ENCODE measurements around the gene EXD3. TPM values are rescaled to one million over a fixed set of nuclear protein-coding genes. Genes with fewer than 3 reads are reported as not detected.

Gene EXD3
- total and polyA plus RNA-seq, 2 of the 13 experiments (the other 11 are each of a cell fraction or from before 2014, with no cell fraction given) = 2.7 to 4.8 TPM

DNA sequence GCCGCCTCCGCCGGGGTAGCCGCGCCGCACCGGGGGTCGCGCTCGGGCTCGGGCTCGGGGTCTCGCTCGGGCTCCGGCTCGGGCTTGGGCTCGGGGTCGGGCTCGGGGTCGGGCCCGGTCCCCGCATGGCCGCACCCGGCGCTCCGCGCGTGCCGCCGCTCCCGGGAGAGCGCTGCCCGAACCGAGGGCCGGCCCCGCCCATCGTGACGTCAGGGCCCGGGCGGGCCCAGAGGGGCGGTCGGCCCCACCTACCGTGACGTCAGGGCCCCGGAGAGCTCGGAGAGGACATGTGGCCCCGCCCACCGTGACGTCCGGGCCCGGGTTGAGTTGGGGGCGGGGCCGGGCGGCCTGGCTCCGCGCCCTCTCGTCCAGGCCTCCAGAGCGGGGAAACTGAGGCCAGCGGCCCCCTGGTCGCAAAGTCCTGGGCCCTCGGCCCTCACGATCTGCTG, 36.2 kb upstream of the EXD3 start, which contains the start of gene NSMF (continued):
- 0 out of 2 replicates have a peak, but pooled peaks have one; percentile 38 for TF ChIP-seq TAF1 (CRISPR knock-in tag; IDR thresholded peaks at IDR 0.05)
- no peak for TF ChIP-seq MAZ (IDR thresholded peaks at IDR 0.05; ENCODE audit: borderline replicate concordance, low read depth, low read length)
- TF ChIP-seq MAZ (CRISPR knock-in tag; IDR thresholded peaks at IDR 0.05; ENCODE audit: low read depth) = peak; percentile 61; the same call in 1 of the 2 replicates
- TF ChIP-seq, protein P1, sequence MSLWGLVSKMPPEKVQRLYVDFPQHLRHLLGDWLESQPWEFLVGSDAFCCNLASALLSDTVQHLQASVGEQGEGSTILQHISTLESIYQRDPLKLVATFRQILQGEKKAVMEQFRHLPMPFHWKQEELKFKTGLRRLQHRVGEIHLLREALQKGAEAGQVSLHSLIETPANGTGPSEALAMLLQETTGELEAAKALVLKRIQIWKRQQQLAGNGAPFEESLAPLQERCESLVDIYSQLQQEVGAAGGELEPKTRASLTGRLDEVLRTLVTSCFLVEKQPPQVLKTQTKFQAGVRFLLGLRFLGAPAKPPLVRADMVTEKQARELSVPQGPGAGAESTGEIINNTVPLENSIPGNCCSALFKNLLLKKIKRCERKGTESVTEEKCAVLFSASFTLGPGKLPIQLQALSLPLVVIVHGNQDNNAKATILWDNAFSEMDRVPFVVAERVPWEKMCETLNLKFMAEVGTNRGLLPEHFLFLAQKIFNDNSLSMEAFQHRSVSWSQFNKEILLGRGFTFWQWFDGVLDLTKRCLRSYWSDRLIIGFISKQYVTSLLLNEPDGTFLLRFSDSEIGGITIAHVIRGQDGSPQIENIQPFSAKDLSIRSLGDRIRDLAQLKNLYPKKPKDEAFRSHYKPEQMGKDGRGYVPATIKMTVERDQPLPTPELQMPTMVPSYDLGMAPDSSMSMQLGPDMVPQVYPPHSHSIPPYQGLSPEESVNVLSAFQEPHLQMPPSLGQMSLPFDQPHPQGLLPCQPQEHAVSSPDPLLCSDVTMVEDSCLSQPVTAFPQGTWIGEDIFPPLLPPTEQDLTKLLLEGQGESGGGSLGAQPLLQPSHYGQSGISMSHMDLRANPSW (CRISPR knock-in tag; IDR thresholded peaks at IDR 0.05; ENCODE audit: borderline replicate concordance) = no peak
- no peak for TF ChIP-seq ADNP (CRISPR knock-in tag; IDR thresholded peaks at IDR 0.05)
- no peak for TF ChIP-seq FOXA3 (CRISPR knock-in tag; IDR thresholded peaks at IDR 0.05)
- TF ChIP-seq ZNF260 (CRISPR knock-in tag; IDR thresholded peaks at IDR 0.05; ENCODE audit: borderline replicate concordance, low read depth) = no peak
- TF ChIP-seq, protein P2, sequence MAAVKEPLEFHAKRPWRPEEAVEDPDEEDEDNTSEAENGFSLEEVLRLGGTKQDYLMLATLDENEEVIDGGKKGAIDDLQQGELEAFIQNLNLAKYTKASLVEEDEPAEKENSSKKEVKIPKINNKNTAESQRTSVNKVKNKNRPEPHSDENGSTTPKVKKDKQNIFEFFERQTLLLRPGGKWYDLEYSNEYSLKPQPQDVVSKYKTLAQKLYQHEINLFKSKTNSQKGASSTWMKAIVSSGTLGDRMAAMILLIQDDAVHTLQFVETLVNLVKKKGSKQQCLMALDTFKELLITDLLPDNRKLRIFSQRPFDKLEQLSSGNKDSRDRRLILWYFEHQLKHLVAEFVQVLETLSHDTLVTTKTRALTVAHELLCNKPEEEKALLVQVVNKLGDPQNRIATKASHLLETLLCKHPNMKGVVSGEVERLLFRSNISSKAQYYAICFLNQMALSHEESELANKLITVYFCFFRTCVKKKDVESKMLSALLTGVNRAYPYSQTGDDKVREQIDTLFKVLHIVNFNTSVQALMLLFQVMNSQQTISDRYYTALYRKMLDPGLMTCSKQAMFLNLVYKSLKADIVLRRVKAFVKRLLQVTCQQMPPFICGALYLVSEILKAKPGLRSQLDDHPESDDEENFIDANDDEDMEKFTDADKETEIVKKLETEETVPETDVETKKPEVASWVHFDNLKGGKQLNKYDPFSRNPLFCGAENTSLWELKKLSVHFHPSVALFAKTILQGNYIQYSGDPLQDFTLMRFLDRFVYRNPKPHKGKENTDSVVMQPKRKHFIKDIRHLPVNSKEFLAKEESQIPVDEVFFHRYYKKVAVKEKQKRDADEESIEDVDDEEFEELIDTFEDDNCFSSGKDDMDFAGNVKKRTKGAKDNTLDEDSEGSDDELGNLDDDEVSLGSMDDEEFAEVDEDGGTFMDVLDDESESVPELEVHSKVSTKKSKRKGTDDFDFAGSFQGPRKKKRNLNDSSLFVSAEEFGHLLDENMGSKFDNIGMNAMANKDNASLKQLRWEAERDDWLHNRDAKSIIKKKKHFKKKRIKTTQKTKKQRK (IDR thresholded peaks at IDR 0.05; ENCODE audit: low read length) = no peak
- no peak; the same call in 1 of the 2 replicates for TF ChIP-seq RFXAP (CRISPR knock-in tag; IDR thresholded peaks at IDR 0.05; ENCODE audit: borderline replicate concordance)
- TF ChIP-seq ZNF660 (CRISPR knock-in tag; IDR thresholded peaks at IDR 0.05; ENCODE audit: borderline replicate concordance, low read depth) = no peak
- TF ChIP-seq ZNF138 (CRISPR knock-in tag; IDR thresholded peaks at IDR 0.05; ENCODE audit: low read depth) = no peak
- TF ChIP-seq ZNF343 (CRISPR knock-in tag; IDR thresholded peaks at IDR 0.05) = no peak; the same call in 1 of the 2 replicates
- TF ChIP-seq, protein P3, sequence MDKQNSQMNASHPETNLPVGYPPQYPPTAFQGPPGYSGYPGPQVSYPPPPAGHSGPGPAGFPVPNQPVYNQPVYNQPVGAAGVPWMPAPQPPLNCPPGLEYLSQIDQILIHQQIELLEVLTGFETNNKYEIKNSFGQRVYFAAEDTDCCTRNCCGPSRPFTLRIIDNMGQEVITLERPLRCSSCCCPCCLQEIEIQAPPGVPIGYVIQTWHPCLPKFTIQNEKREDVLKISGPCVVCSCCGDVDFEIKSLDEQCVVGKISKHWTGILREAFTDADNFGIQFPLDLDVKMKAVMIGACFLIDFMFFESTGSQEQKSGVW (CRISPR knock-in tag; IDR thresholded peaks at IDR 0.05; ENCODE audit: borderline replicate concordance) = no peak
- TF ChIP-seq, protein P4, sequence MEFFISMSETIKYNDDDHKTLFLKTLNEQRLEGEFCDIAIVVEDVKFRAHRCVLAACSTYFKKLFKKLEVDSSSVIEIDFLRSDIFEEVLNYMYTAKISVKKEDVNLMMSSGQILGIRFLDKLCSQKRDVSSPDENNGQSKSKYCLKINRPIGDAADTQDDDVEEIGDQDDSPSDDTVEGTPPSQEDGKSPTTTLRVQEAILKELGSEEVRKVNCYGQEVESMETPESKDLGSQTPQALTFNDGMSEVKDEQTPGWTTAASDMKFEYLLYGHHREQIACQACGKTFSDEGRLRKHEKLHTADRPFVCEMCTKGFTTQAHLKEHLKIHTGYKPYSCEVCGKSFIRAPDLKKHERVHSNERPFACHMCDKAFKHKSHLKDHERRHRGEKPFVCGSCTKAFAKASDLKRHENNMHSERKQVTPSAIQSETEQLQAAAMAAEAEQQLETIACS (CRISPR knock-in tag; IDR thresholded peaks at IDR 0.05) = no peak
- no peak; the same call in 1 of the 2 replicates for TF ChIP-seq ZFYVE20 (CRISPR knock-in tag; IDR thresholded peaks at IDR 0.05; ENCODE audit: borderline replicate concordance, low read depth)
- TF ChIP-seq ZNF180 (CRISPR knock-in tag; IDR thresholded peaks at IDR 0.05; ENCODE audit: borderline replicate concordance, low read depth) = no peak
- TF ChIP-seq, protein P5, sequence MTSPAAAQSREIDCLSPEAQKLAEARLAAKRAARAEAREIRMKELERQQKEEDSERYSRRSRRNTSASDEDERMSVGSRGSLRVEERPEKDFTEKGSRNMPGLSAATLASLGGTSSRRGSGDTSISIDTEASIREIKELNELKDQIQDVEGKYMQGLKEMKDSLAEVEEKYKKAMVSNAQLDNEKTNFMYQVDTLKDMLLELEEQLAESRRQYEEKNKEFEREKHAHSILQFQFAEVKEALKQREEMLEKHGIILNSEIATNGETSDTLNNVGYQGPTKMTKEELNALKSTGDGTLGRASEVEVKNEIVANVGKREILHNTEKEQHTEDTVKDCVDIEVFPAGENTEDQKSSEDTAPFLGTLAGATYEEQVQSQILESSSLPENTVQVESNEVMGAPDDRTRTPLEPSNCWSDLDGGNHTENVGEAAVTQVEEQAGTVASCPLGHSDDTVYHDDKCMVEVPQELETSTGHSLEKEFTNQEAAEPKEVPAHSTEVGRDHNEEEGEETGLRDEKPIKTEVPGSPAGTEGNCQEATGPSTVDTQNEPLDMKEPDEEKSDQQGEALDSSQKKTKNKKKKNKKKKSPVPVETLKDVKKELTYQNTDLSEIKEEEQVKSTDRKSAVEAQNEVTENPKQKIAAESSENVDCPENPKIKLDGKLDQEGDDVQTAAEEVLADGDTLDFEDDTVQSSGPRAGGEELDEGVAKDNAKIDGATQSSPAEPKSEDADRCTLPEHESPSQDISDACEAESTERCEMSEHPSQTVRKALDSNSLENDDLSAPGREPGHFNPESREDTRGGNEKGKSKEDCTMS (CRISPR knock-in tag; conservative IDR thresholded peaks at IDR 0.05) = no peak
